Measurements from ENCODE around the gene SMIM29.

The SMIM29 gene

DNA sequence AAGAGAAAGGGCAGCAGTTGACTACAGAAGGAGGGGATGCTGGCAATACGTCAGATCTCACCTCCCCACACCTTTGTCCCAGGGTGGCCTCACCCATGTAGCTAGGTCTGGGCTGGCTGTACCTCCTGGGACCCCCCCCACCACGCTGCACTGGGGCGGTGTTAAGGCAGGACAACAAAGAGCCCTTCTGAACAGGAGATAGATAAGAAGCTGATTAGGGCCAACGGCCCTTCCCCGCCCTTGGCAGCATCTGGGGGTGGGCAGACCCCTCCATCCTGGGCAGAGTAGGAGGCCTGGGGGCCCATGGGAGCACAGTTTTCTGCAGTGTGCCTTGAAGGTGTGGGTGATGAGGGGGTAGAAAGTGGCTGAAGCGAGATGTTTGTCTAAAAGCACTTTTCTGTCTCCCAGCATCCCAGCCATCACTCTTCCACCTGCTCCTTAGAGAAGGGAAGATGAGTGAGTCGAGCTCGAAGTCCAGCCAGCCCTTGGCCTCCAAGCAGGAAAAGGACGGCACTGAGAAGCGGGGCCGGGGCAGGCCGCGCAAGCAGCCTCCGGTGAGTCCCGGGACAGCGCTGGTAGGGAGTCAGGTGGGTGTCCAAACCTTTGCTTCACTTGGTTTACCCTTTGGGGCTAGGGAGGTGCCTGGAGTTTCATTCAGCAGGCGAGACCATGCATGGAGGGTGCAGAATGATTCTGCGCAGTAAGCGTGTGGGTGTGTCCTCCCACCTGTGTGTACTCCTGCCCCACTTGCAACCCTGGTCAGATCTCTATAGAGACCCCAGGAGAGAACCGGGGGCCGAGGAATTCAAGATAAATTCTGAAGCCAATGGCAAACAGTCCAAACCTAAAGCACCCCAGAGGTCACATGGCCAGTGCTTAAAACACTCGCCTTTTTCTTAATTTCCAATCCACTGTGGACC, 8.2 kb downstream of the SMIM29 start:
- DNase-seq (no peak), ATAC-seq (replicated peaks) (no peak)
- Mint-ChIP-seq H3K4me1 (peaks cover 52 to 86% of the 10 kb centered on the region in 2 donors), H3K27me3 (no peaks in the 10 kb centered on the region), H3K4me3 (peak overlapping the region; percentile 13 to 22), H3K36me3 (peaks cover 28 to 69% of the 10 kb centered on the region in 2 donors), H3K27ac (peak overlapping the region; percentile 80), H3K9me3 (no peaks in the 10 kb centered on the region)

- H3K4me1 Mint-ChIP-seq = peaks cover 46 to 80% of the 10 kb centered on the region in 2 donors
- H3K27me3 Mint-ChIP-seq = no peaks in the 10 kb centered on the region
- ATAC-seq (replicated peaks) (no peak), DNase-seq (no peak)
- peaks cover 21 to 62% of the 10 kb centered on the region in 2 donors for H3K36me3 Mint-ChIP-seq
- no peaks in the 10 kb centered on the region for H3K9me3 Mint-ChIP-seq
- H3K27ac Mint-ChIP-seq = no peak overlapping the region
- peak overlapping the region; percentile 13 to 22 for H3K4me3 Mint-ChIP-seq
Measured at GRCh38 chr6:34239893-34240292, 8.9 kb downstream of the SMIM29 start.

- H3K36me3 Mint-ChIP-seq = peaks cover 19 to 58% of the 10 kb centered on the region in 2 donors
- peaks cover 43 to 76% of the 10 kb centered on the region in 2 donors for H3K4me1 Mint-ChIP-seq
- H3K27me3 Mint-ChIP-seq = no peaks in the 10 kb centered on the region
- peak overlapping the region; percentile 75 for H3K27ac Mint-ChIP-seq
- ATAC-seq (replicated peaks) = no peak
- DNase-seq = no peak
- H3K9me3 Mint-ChIP-seq = no peaks in the 10 kb centered on the region
- H3K4me3 Mint-ChIP-seq = peak overlapping the region; percentile 56 to 59
Measured at GRCh38 chr6:34239500-34239825, 9.3 kb downstream of the SMIM29 start.

DNA sequence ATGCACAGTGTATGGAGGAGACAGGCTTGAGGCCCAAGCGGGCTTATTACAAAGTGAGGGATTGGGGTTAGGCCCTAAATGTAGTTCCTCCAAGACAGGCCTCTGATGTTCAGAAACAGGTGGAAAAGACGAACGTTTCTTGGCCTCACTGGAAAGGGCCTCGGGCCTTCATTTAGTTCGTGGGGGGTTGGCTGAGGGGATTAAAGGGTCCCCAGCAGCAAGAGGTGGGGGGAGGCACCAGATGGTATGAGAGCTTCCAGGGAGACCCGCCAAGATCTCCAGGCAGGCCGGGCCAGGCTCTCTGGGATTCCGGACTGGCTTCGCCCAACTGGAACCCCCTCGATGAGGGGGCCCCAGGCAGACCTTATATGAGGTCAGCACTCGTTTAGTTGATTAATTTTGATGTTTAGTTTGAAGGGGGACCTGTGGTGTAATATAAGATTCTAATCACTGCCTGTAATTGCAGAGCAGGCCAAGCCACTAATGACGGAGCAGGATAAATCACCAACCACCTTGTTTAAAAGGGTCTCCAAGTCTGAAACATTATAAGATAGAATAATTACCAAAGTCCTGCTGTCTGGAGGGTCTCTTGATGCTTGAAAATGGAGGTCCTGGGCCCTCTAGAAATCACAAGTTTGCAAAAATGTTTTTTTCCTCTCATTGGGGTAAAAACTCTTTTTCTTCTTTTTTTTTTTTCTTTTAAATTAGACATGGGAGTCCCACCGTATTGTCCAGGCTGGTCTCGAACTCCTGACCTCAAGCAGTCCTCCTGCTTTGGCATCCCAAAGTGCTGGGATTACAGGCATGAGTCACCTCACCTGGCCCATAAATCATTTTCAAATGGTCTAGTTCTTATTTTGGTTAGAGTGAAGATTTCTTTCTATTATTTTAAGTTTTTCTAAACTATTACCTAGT, 10.0 kb downstream of the SMIM29 start:
- ATAC-seq (replicated peaks) = no peak
- no peaks in the 10 kb centered on the region for H3K27me3 Mint-ChIP-seq
- peak overlapping the region; percentile 91 for H3K27ac Mint-ChIP-seq
- no peaks in the 10 kb centered on the region for H3K9me3 Mint-ChIP-seq
- peaks cover 17 to 53% of the 10 kb centered on the region in 2 donors for H3K36me3 Mint-ChIP-seq
- H3K4me3 Mint-ChIP-seq = peak overlapping the region; percentile 89 to 90
- DNase-seq = no peak
- peaks cover 46 to 76% of the 10 kb centered on the region in 2 donors for H3K4me1 Mint-ChIP-seq

GRCh38 chr6:34237722-34238584, 10.9 kb downstream of the SMIM29 start:
- Mint-ChIP-seq H3K4me1 (peaks cover 40 to 69% of the 10 kb centered on the region in 2 donors), H3K4me3 (peak overlapping the region; percentile 89 to 90)
- ATAC-seq (replicated peaks) = peak; percentile 7 to 10

GRCh38 chr6:34237316-34237721, 11.5 kb downstream of the SMIM29 start:
- no peak for DNase-seq
- Mint-ChIP-seq H3K4me3 (peak overlapping the region in 1 of 2 donors; percentile 90), H3K27ac (peak overlapping the region; percentile 99), H3K36me3 (peaks cover 13 to 39% of the 10 kb centered on the region in 2 donors), H3K9me3 (no peaks in the 10 kb centered on the region), H3K4me1 (peaks cover 34 to 63% of the 10 kb centered on the region in 2 donors), H3K27me3 (no peaks in the 10 kb centered on the region)
- ATAC-seq (replicated peaks) = peak; percentile 2 to 8

More at GRCh38 chr6:34237722-34238584, 10.9 kb downstream of the SMIM29 start:
- no peaks in the 10 kb centered on the region for H3K9me3 Mint-ChIP-seq
- no peaks in the 10 kb centered on the region for H3K27me3 Mint-ChIP-seq
- H3K36me3 Mint-ChIP-seq = peaks cover 17 to 45% of the 10 kb centered on the region in 2 donors
- peak overlapping the region; percentile 97 for H3K27ac Mint-ChIP-seq
- no peak for DNase-seq

- no peaks in the 10 kb centered on the region for H3K9me3 Mint-ChIP-seq
- no peaks in the 10 kb centered on the region for H3K27me3 Mint-ChIP-seq
- ATAC-seq (replicated peaks) (peak; percentile 78 to 84), DNase-seq (peak; percentile 84)
- peaks cover 13 to 33% of the 10 kb centered on the region in 2 donors for H3K36me3 Mint-ChIP-seq
- peak within 1 kb of the TSS; percentile 99 for H3K27ac Mint-ChIP-seq
- H3K4me1 Mint-ChIP-seq = peaks cover 32 to 56% of the 10 kb centered on the region in 2 donors
- H3K4me3 Mint-ChIP-seq = peak within 1 kb of the TSS; percentile 90
Measured at GRCh38 chr6:34236443-34237315, 12.1 kb downstream of the SMIM29 start, which contains the start of gene HMGA1. Gene HMGA1 (plus strand): TSS chr6:34236873. CDS start chr6:34240781, 3,908 bp downstream.

DNA sequence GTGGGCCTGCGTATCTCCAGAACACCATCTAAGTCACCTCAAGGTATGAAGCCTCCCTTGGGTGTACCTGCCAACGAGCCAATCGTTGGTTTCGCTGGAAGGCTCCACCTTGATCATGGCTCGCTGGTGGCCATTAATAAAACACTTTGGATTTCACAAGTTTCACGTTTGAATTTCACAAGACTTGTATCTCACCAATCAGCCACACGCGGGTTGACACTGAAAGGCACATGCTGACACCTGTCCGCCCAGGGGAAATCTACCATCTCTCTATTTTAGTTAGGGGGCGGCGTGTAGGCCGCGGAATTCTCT, 12.7 kb downstream of the SMIM29 start:
- Mint-ChIP-seq H3K4me3 (peak overlapping the region; percentile 90), H3K27ac (peak overlapping the region; percentile 99)
- DNase-seq = no peak

GRCh38 chr6:34235307-34236130, 13.3 kb downstream of the SMIM29 start:
- Mint-ChIP-seq H3K27me3 (no peaks in the 10 kb centered on the region), H3K4me3 (peak overlapping the region; percentile 90), H3K9me3 (no peaks in the 10 kb centered on the region), H3K4me1 (peaks cover 34 to 54% of the 10 kb centered on the region in 2 donors), H3K36me3 (peaks cover 5 to 22% of the 10 kb centered on the region in 2 donors), H3K27ac (peak overlapping the region; percentile 99)
- no peak for DNase-seq
- ATAC-seq (replicated peaks) = peak; percentile 23 to 29

More for the DNA sequence above, 12.7 kb downstream of the SMIM29 start:
- Mint-ChIP-seq H3K36me3 (peaks cover 10 to 27% of the 10 kb centered on the region in 2 donors), H3K27me3 (no peaks in the 10 kb centered on the region), H3K9me3 (no peaks in the 10 kb centered on the region), H3K4me1 (peaks cover 29 to 54% of the 10 kb centered on the region in 2 donors)
- ATAC-seq (replicated peaks) = peak; percentile 23 to 33

DNA sequence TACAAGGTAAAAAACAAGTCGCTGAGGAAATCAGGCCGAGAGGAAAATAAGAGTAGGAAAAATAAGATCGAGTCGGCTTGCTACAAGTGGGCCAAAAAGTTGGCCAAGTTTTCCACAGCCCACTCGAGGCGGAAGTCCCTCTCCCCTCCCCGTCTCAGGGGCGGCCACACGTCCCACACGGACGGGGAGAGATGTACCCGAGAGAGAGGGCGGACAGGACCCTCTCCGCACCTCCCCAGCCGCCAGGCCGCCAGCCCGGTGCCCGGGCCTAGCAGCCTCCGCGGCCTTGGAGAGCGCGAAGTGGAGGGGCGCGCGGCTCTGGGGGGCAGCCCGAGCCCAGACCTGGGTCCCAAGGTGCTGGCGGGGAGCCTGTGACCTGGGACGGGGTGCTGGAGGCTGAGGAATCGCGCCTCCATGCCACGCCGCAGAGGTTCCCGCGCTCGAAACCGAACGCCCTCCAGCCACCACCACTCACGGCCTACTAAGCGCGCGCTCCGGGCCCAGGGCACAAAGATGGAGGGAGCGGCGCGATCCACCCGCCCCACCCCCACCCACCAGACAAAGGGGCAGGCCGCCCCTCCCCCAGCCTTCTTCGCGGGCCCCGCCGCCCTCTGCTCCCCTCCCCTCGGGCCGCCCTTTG, 14.0 kb downstream of the SMIM29 start:
- no peak for DNase-seq
- peak overlapping the region; percentile 75 for H3K27ac Mint-ChIP-seq
- no peaks in the 10 kb centered on the region for H3K27me3 Mint-ChIP-seq
- H3K36me3 Mint-ChIP-seq = peaks cover 4 to 16% of the 10 kb centered on the region in 2 donors
- no peak for ATAC-seq (replicated peaks)
- no peaks in the 10 kb centered on the region for H3K9me3 Mint-ChIP-seq
- peaks cover 37 to 53% of the 10 kb centered on the region in 2 donors for H3K4me1 Mint-ChIP-seq
- H3K4me3 Mint-ChIP-seq = peak overlapping the region; percentile 12 to 41

DNA sequence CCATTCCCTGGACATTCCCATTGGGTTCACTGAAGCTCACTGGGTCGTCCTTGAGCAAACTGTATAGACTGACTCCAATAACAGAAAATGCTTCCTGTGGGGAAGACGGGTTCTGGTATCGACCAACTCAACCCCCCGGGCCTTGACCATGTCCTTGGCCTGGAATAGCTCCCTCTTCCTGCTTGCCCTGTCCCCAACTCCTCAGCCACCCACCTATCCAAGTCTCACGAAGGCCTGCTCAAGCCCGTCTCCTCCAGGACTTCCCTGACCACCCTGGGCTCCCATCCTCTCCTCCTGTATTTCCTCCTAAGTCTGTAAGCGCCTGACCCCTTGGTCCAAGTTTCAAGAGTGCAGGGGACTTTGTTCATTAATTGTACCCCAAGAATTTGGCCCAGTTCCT, 14.9 kb downstream of the SMIM29 start:
- Mint-ChIP-seq H3K4me3 (no peak overlapping the region), H3K36me3 (peaks cover 4 to 13% of the 10 kb centered on the region in 2 donors), H3K9me3 (no peaks in the 10 kb centered on the region), H3K4me1 (peaks cover 37 to 54% of the 10 kb centered on the region in 2 donors), H3K27me3 (no peaks in the 10 kb centered on the region), H3K27ac (no peak overlapping the region)
- DNase-seq (no peak), ATAC-seq (replicated peaks) (no peak)

- peaks cover 0 to 6% of the 10 kb centered on the region in 2 donors for H3K36me3 Mint-ChIP-seq
- ATAC-seq (replicated peaks) = no peak
- no peaks in the 10 kb centered on the region for H3K9me3 Mint-ChIP-seq
- no peak for DNase-seq
- H3K27me3 Mint-ChIP-seq = no peaks in the 10 kb centered on the region
- H3K27ac Mint-ChIP-seq = no peak overlapping the region
- peaks cover 33 to 53% of the 10 kb centered on the region in 2 donors for H3K4me1 Mint-ChIP-seq
- no peak overlapping the region for H3K4me3 Mint-ChIP-seq
Measured at GRCh38 chr6:34232901-34233300, 15.9 kb downstream of the SMIM29 start.

Measured in stimulated activated naive B cell treated with anti-CD40 and anti-IgM and Interleukin-4, amounts not matched to agents 10 μg/mL and 1 μg/mL and 100 μg/mL, for 72 hours (primary cell).